ENCODE measurements around the gene CD28. TPM values are rescaled to one million over a fixed set of nuclear protein-coding genes. Genes with fewer than 3 reads are reported as not detected.

Gene CD28
- total RNA-seq, 6 experiments from 2014 or later = 0.16 to 1.6 (median 0.46) TPM

DNA sequence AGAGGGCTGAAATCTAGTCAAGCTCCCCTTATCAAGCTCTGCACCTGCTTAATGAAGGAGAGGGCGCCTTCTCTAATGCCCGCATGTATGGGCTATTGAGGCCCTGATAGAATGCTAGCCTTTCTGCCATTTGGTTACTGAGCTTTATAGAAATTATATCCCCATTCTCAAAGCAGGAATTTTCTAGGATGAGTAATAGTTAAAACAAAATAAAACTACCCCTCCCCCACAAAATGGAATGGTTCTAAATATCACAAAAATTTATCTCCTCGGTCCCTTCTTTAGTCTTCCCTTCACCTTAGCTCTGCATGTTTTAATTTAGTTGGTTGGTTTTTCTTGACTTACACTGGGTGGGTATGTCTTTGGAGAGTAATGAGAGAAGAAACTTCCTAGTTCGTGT, 37.7 kb downstream of the CD28 start:
- no peaks in the 10 kb centered on the region for H3K9me3 ChIP-seq
- H3K4me1 ChIP-seq = no peaks in the 10 kb centered on the region
- no peak overlapping the region for H3K4me3 ChIP-seq
- TF ChIP-seq POLR2A (IDR thresholded peaks at IDR 0.05) (no peak), CTCF (IDR thresholded peaks at IDR 0.05) (no peak)
- intact Hi-C loops (cut with DNase I) = no loop called here
- no peaks in the 10 kb centered on the region for H3K36me3 ChIP-seq
- no peak for DNase-seq
- H3K27me3 ChIP-seq = no peaks in the 10 kb centered on the region
- ATAC-seq = no peak
- 88% methylated on average over 4 of the region's 4 CpGs for WGBS (ENCODE audit: insufficient coverage, low coverage, low lambda C conversion rate, missing lambda C conversion rate)
- no peak overlapping the region for H3K27ac ChIP-seq

- H3K4me1 ChIP-seq = no peaks in the 10 kb centered on the region
- 100% methylated on average over 1 of the region's 1 CpG for WGBS (ENCODE audit: insufficient coverage, low coverage, low lambda C conversion rate, missing lambda C conversion rate)
- no peaks in the 10 kb centered on the region for H3K9me3 ChIP-seq
- no peak for ATAC-seq
- H3K27ac ChIP-seq = no peak overlapping the region
- H3K36me3 ChIP-seq = no peaks in the 10 kb centered on the region
- H3K4me3 ChIP-seq = no peak overlapping the region
- DNase-seq = no peak
- no peak for TF ChIP-seq CTCF (IDR thresholded peaks at IDR 0.05)
- TF ChIP-seq POLR2A (IDR thresholded peaks at IDR 0.05) = no peak
- intact Hi-C loops (cut with DNase I) = no loop called here
- no peaks in the 10 kb centered on the region for H3K27me3 ChIP-seq
Measured at GRCh38 chr2:203745267-203745666, 38.8 kb downstream of the CD28 start.

GRCh38 chr2:203748331-203749126, 42.1 kb downstream of the CD28 start:
- no peak for TF ChIP-seq POLR2A (IDR thresholded peaks at IDR 0.05)
- no peak for TF ChIP-seq CTCF (IDR thresholded peaks at IDR 0.05)
- WGBS (ENCODE audit: insufficient coverage, low coverage, low lambda C conversion rate, missing lambda C conversion rate) = 81% methylated on average over 4 of the region's 4 CpGs
- Histone ChIP-seq H3K9me3 (no peaks in the 10 kb centered on the region), H3K4me3 (no peak overlapping the region), H3K27ac (no peak overlapping the region), H3K27me3 (no peaks in the 10 kb centered on the region), H3K36me3 (no peaks in the 10 kb centered on the region), H3K4me1 (no peaks in the 10 kb centered on the region)
- ATAC-seq (no peak), DNase-seq (no peak)
- intact Hi-C loops (cut with DNase I) = no loop called here

DNA sequence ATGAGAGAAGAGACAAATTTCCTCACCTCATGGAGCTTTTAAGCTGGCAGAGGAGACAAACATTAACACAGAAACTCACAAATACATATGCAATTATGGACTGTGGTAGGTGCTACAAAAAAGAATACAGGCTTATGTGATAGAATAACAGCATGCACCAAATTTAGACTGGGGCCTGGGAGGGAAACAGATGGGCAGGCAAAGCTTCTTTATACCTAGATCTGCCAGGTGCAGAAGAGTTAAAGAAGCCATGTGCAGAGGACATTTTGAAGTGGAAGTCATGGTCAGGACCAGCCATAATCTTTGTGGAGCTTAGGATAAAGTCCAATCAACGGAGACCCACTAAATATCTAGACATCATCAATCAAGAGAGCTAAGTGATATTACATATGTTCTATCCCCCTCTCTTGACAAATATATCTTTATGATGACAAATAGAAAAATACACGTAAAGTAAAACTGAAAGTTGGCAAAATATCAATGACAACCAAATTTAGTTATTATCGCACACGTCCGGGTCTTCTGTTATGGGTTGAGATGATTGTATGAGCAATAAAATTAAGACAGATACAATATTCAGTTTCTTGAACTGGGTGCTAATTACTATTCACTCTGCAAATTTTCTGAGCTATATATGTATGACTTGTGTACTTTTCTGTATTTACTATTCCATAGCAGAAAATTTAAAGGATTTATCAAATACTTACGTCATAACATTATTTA, 44.1 kb downstream of the CD28 start:
- DNase-seq (no peak), ATAC-seq (no peak)
- no peak overlapping the region for H3K4me3 ChIP-seq
- H3K4me1 ChIP-seq = no peaks in the 10 kb centered on the region
- no peaks in the 10 kb centered on the region for H3K9me3 ChIP-seq
- WGBS (ENCODE audit: insufficient coverage, low coverage, low lambda C conversion rate, missing lambda C conversion rate) = 66% methylated on average over 6 of the region's 6 CpGs
- no peak overlapping the region for H3K27ac ChIP-seq
- intact Hi-C loops (cut with DNase I) = no loop called here
- no peaks in the 10 kb centered on the region for H3K36me3 ChIP-seq
- no peak for TF ChIP-seq CTCF (IDR thresholded peaks at IDR 0.05)
- no peak for TF ChIP-seq POLR2A (IDR thresholded peaks at IDR 0.05)
- no peaks in the 10 kb centered on the region for H3K27me3 ChIP-seq
